AG04450 (cell line): ENCODE measurements around the gene TANGO6. TPM values are rescaled to one million over a fixed set of nuclear protein-coding genes. Genes with fewer than 3 reads are reported as not detected.

Experiments
- CTCF ChIA-PET: fragments of 300-600, 350-600 bp; formaldehyde crosslinking; extraction: SDS; loops from one replicate; lab custom pipeline; 2022; ENCODE audit warnings: antibody characterized with exemption, inconsistent platforms; lab: Charles Lee
- POLR2A ChIA-PET: fragments of 350-600 bp; formaldehyde crosslinking; extraction: SDS; loops from one replicate; lab custom pipeline; 2021; ENCODE audit warnings: antibody characterized with exemption, inconsistent platforms; lab: Yijun Ruan, JAX
- DNase-seq: peaks from one replicate; pipeline ENCODE4 v3.0.0-alpha.2; 2011; ENCODE audit warnings: low read depth, low spot score
- H3K27ac ChIP-seq: one replicate; pipeline ENCODE4 v1.5.1; 2012; ENCODE audit warnings: low read depth, low read length, control low read depth
- H3K27me3 ChIP-seq: one replicate; pipeline ENCODE4 v1.6.0; 2012; ENCODE audit warnings: low read length; ENCODE audit not compliant: control insufficient read depth, insufficient read depth
- H3K4me3 ChIP-seq: 2 replicates; pipeline ENCODE4 v1.5.1; 2011; ENCODE audit warnings: mild to moderate bottlenecking, low read depth, low read length, control low read depth
- H3K9me3 ChIP-seq: 2 replicates; pipeline ENCODE4 v1.5.1; 2012; ENCODE audit warnings: low read length; ENCODE audit not compliant: control insufficient read depth, insufficient read depth
- polyA plus RNA-seq: library from polyadenylated mRNA; depleted of rRNA; stranded (reverse); fragments of >200 nt; gene quantifications from 2 replicates; pipeline ENCODE4 v1.2.3, GENCODE V29; 2011
- TF ChIP-seq, protein P1 (sequence below): IDR thresholded peaks from 2 replicates; pipeline ENCODE4 v1.5.1; 2011; ENCODE audit warnings: low read depth, low read length, control low read depth, inconsistent platforms

Gene TANGO6
- polyA plus RNA-seq, 1 experiment = 11.6 TPM

GRCh38 chr16:69037373-69038160 lies 194.2 kb downstream of the TANGO6 start:
- TF ChIP-seq, protein P1, sequence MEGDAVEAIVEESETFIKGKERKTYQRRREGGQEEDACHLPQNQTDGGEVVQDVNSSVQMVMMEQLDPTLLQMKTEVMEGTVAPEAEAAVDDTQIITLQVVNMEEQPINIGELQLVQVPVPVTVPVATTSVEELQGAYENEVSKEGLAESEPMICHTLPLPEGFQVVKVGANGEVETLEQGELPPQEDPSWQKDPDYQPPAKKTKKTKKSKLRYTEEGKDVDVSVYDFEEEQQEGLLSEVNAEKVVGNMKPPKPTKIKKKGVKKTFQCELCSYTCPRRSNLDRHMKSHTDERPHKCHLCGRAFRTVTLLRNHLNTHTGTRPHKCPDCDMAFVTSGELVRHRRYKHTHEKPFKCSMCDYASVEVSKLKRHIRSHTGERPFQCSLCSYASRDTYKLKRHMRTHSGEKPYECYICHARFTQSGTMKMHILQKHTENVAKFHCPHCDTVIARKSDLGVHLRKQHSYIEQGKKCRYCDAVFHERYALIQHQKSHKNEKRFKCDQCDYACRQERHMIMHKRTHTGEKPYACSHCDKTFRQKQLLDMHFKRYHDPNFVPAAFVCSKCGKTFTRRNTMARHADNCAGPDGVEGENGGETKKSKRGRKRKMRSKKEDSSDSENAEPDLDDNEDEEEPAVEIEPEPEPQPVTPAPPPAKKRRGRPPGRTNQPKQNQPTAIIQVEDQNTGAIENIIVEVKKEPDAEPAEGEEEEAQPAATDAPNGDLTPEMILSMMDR = no peak
- Histone ChIP-seq H3K9me3 (no peaks in the 10 kb centered on the region), H3K27me3 (no peaks in the 10 kb centered on the region), H3K27ac (no peak overlapping the region), H3K4me3 (no peak overlapping the region)
- DNase-seq = no peak
- ChIA-PET POLR2A (interaction anchor here (0.7 kb wide), 1 partner anchor 134 kb away, joined by 6 read pairs; no protein-coding TSS in a partner anchor), CTCF (interaction anchor here (0.9 to 1.4 kb wide), 3 partner anchors 76 to 190 kb away, joined by 3 to 5 read pairs (median 3); no protein-coding TSS in a partner anchor)

DNA sequence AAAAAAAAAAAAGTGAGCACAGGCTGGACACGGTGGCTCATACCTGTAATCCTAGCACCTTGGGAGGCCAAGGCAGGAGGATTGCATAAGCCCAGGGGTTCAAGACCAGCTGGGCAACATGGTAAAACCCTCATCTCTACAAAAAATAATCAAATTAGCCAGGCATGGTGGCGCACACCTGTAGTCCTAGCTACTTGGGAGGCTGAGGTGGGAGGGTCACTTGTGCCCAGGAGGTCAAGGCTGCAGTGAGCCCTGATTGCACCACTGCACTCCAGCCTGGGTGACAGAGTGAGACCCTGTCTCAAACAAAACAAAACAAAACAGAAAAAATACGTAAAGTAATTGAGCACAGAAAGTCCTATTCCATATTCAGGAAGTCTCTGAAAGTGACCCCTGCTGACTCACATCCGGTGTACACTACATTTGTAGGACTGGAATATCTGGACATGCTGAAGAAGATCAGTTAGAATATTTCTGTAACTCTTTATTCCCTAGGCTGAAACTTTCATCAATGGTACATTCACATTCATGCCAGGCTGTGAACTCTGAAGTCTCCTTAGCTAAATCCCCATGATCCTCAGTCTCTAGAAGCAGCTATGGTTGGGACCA lies 196.1 kb downstream of the TANGO6 start:
- Histone ChIP-seq H3K27ac (no peak overlapping the region), H3K4me3 (no peak overlapping the region), H3K27me3 (no peaks in the 10 kb centered on the region), H3K9me3 (no peaks in the 10 kb centered on the region)
- CTCF ChIA-PET = interaction anchor here (0.7 kb wide), 1 partner anchor 11 kb away, joined by 3 read pairs; no protein-coding TSS in a partner anchor
- no peak for DNase-seq
- POLR2A ChIA-PET = interaction anchor here (0.6 kb wide), 1 partner anchor 66 kb away, joined by 7 read pairs; the partner anchor contains the start of gene HAS3
- TF ChIP-seq, protein P1 = no peak

- Histone ChIP-seq H3K27me3 (no peaks in the 10 kb centered on the region), H3K27ac (no peak overlapping the region), H3K9me3 (no peaks in the 10 kb centered on the region), H3K4me3 (no peak overlapping the region)
- CTCF ChIA-PET = no interaction called here
- DNase-seq = no peak
- TF ChIP-seq, protein P1 = no peak
- POLR2A ChIA-PET = no interaction called here
These were observed 197.0 kb downstream of the TANGO6 start for GRCh38 chr16:69040144-69040909.

- H3K27me3 ChIP-seq = no peaks in the 10 kb centered on the region
- CTCF ChIA-PET = interaction anchor here (0.6 kb wide), 1 partner anchor 8 kb away, joined by 4 read pairs; no protein-coding TSS in a partner anchor
- no peak for DNase-seq
- POLR2A ChIA-PET = no interaction called here
- no peak overlapping the region for H3K4me3 ChIP-seq
- TF ChIP-seq, protein P1 = no peak
- H3K9me3 ChIP-seq = no peaks in the 10 kb centered on the region
- peak overlapping the region; percentile 52 for H3K27ac ChIP-seq
These were observed 205.2 kb downstream of the TANGO6 start for GRCh38 chr16:69048328-69049120.
